Spleen (tissue), 11 donors: ENCODE measurements around the gene KCNJ3. TPM values are rescaled to one million over a fixed set of nuclear protein-coding genes. Genes with fewer than 3 reads are reported as not detected.
"Not testable (repeated sequence)": the region's sequence is repeated elsewhere in the genome, so short reads cannot be mapped to it uniquely, and the experiment has no call there.

ENCODE experiments used
- DNase-seq: peaks from one replicate; pipeline ENCODE4 v3.0.0-alpha.2; 2020
- H3K27ac ChIP-seq, 8 donors: fragments of 200-600 bp; sonication (generic) in 7 of 8; 1 replicate in 4 of 8; 2 replicates in 4 of 8; pipeline versions ENCODE4 v1.5.0 to v1.8.0; 2016 to 2021; ENCODE audit warnings: inconsistent platforms in 4 of 8, mild to moderate bottlenecking in 4 of 8, moderate library complexity in 1 of 8
- H3K27me3 ChIP-seq, 7 donors: fragments of 200-600 bp; sonication (generic) in 6 of 7; replicated peaks in 1 of 7; 1 replicate in 4 of 7; 2 replicates in 3 of 7; pipeline versions ENCODE4 v1.5.0 to v1.8.0; 2016 to 2021; ENCODE audit warnings: inconsistent platforms in 3 of 7, mild to moderate bottlenecking in 1 of 7
- H3K36me3 ChIP-seq, 6 donors: fragments of 200-600 bp; sonication (generic) in 5 of 6; 1 replicate in 4 of 6; 2 replicates in 2 of 6; pipeline versions ENCODE4 v1.5.0 to v1.8.0; 2016 to 2021; ENCODE audit warnings: inconsistent platforms in 2 of 6
- H3K4me1 ChIP-seq, 6 donors: fragments of 200-600 bp; sonication (generic) in 5 of 6; 1 replicate in 3 of 6; 2 replicates in 3 of 6; pipeline versions ENCODE4 v1.5.0 to v1.8.0; 2016 to 2021; ENCODE audit warnings: inconsistent platforms in 3 of 6
- H3K4me3 ChIP-seq, 8 donors: fragments of 200-600 bp; sonication (generic) in 7 of 8; 1 replicate in 4 of 8; 2 replicates in 4 of 8; pipeline versions ENCODE4 v1.5.0 to v1.8.0; 2016 to 2021; ENCODE audit warnings: inconsistent platforms in 4 of 8, mild to moderate bottlenecking in 4 of 8, moderate library complexity in 2 of 8
- H3K9me3 ChIP-seq, 8 donors: fragments of 200-600 bp; sonication (generic) in 7 of 8; 1 replicate in 4 of 8; 2 replicates in 4 of 8; pipeline versions ENCODE4 v1.5.0 to v1.8.0; 2016 to 2021; ENCODE audit warnings: inconsistent platforms in 4 of 8
- CTCF ChIP-seq, 11 experiments: fragments of 200-600 bp in 7 of 11; fragments of 450-650 bp in 4 of 11; sonication (generic) in 4 of 11; IDR thresholded peaks in 8 of 11; conservative IDR thresholded peaks in 3 of 11; 1 replicate in 7 of 11; 2 replicates in 4 of 11; pipeline versions ENCODE4 v1.4.0 to v1.8.0; 2016 to 2021; ENCODE audit warnings: antibody characterized with exemption in 11 of 11, inconsistent platforms in 4 of 11, mild to moderate bottlenecking in 1 of 11
- POLR2A ChIP-seq, 3 donors: fragments of 450-650 bp; IDR thresholded peaks; one replicate each; pipeline ENCODE4 v1.5.1; 2017; ENCODE audit warnings: antibody characterized with exemption in 3 of 3, mild to moderate bottlenecking in 1 of 3
- POLR2AphosphoS5 ChIP-seq, 3 donors: sonication (generic); formaldehyde crosslinking; IDR thresholded peaks; one replicate each; pipeline ENCODE4 v1.5.1; 2017; ENCODE audit warnings: antibody characterized with exemption in 3 of 3
- WGBS, 5 donors: extraction: QIAGEN DNeasy Blood & Tissue Kit in 3 of 5; methylation state at CpG; one replicate each; pipeline versions ENCODE4 v1.1.5 to v1.1.7; 2013 to 2018; 5-methylcytosine and 5-hydroxymethylcytosine counted together
- intact Hi-C: fragments of 100-400 bp; cut with DNase I; formaldehyde crosslinking; loops from one replicate; pipeline ENCODE4 v1.15.0; 2023; ENCODE audit warnings: low total_unique reads
- polyA plus RNA-seq, 3 donors: library from polyadenylated mRNA; stranded (reverse); fragments of 200-250 nt; gene quantifications; one replicate each; pipeline ENCODE4 v1.2.1, GENCODE V29; 2013
- total RNA-seq, 7 donors: library from RNA; depleted of rRNA in 3 of 7; stranded (reverse); fragments of >200 nt in 3 of 7; fragmentation: NEBNext Ultra II Directional in 4 of 7; extraction: Animal tissue kit (Norgen Biotek cat#: 25700) in 4 of 7; gene quantifications; one replicate each; pipeline versions ENCODE4 v1.1.0 to v1.2.1, GENCODE V29; 2016 to 2021
- donor health status: healthy with polysubstance abuse.
- donor health status: DM: no; HTN: no; CAD: no; lungs with moderate emphysema.
- donor health status: DM: no; HTN: no; CAD: no.
- donor health status: Bipolar disorder and iron deficiency.
- donor health status: healthy.
- donor health status: DM: no; HTN: no; CAD: no.
- donor health status: DM: yes; HTN: yes; CAD: no.

The KCNJ3 gene
- total and polyA plus RNA-seq, 10 donors = 0.12 to 2.4 (median 0.98) TPM

GRCh38 chr2:154849482-154849881, 151.0 kb downstream of the KCNJ3 start:
- no peak for TF ChIP-seq POLR2AphosphoS5 (IDR thresholded peaks at IDR 0.05)
- TF ChIP-seq POLR2A (IDR thresholded peaks at IDR 0.05) = no peak
- no peak for TF ChIP-seq CTCF (IDR thresholded peaks at IDR 0.05 in 8 of 11, conservative IDR thresholded peaks at IDR 0.05 in 3 of 11)
- Histone ChIP-seq H3K27ac (no peak overlapping the region), H3K27me3 (no peaks in the 10 kb centered on the region), H3K9me3 (peaks cover 0 to 6% (median 0%) of the 10 kb centered on the region in 8 donors), H3K36me3 (no peaks in the 10 kb centered on the region), H3K4me3 (no peak overlapping the region), H3K4me1 (no peaks in the 10 kb centered on the region)
- no peak for DNase-seq
- intact Hi-C loops = no loop called here
- WGBS, 5 donors = 82 to 90% (median 83%) methylated on average over 3 of the region's 3 CpGs

GRCh38 chr2:154850532-154850931, 152.0 kb downstream of the KCNJ3 start:
- Histone ChIP-seq H3K36me3 (no peaks in the 10 kb centered on the region), H3K4me3 (no peak overlapping the region), H3K9me3 (no peaks in the 10 kb centered on the region), H3K27ac (no peak overlapping the region), H3K27me3 (no peaks in the 10 kb centered on the region), H3K4me1 (no peaks in the 10 kb centered on the region)
- intact Hi-C loops = no loop called here
- no peak for TF ChIP-seq POLR2A (IDR thresholded peaks at IDR 0.05)
- TF ChIP-seq POLR2AphosphoS5 (IDR thresholded peaks at IDR 0.05) = no peak
- no peak for TF ChIP-seq CTCF (IDR thresholded peaks at IDR 0.05 in 8 of 11, conservative IDR thresholded peaks at IDR 0.05 in 3 of 11)
- no peak for DNase-seq

- H3K4me1 ChIP-seq = no peaks in the 10 kb centered on the region
- no peaks in the 10 kb centered on the region for H3K9me3 ChIP-seq
- no peak for DNase-seq
- H3K36me3 ChIP-seq = no peaks in the 10 kb centered on the region
- TF ChIP-seq POLR2A (IDR thresholded peaks at IDR 0.05) = no peak
- no peak for TF ChIP-seq CTCF (IDR thresholded peaks at IDR 0.05 in 8 of 11, conservative IDR thresholded peaks at IDR 0.05 in 3 of 11)
- no peak for TF ChIP-seq POLR2AphosphoS5 (IDR thresholded peaks at IDR 0.05)
- H3K27ac ChIP-seq = no peak overlapping the region
- H3K27me3 ChIP-seq = no peaks in the 10 kb centered on the region
- no peak overlapping the region for H3K4me3 ChIP-seq
- intact Hi-C loops = no loop called here
- WGBS, 5 donors = 89 to 94% (median 93%) methylated on average over 6 of the region's 6 CpGs
Observed at GRCh38 chr2:154855138-154855537, 156.6 kb downstream of the KCNJ3 start.

GRCh38 chr2:154867151-154867550, 168.7 kb downstream of the KCNJ3 start:
- H3K9me3 ChIP-seq, H3K4me3 ChIP-seq, H3K27me3 ChIP-seq, H3K4me1 ChIP-seq, H3K36me3 ChIP-seq, intact Hi-C loops, H3K27ac ChIP-seq, DNase-seq: not testable (repeated sequence)
- WGBS, 5 donors = 79 to 91% (median 86%) methylated on average over 4 of the region's 4 CpGs

- intact Hi-C loops = no loop called here
Observed at GRCh38 chr2:154875999-154876398, 177.5 kb downstream of the KCNJ3 start.

More at GRCh38 chr2:154875999-154876398, 177.5 kb downstream of the KCNJ3 start:
- Histone ChIP-seq H3K27ac (no peak overlapping the region), H3K36me3 (no peaks in the 10 kb centered on the region), H3K9me3 (no peaks in the 10 kb centered on the region), H3K4me3 (no peak overlapping the region), H3K4me1 (no peaks in the 10 kb centered on the region), H3K27me3 (no peaks in the 10 kb centered on the region)
- TF ChIP-seq POLR2AphosphoS5 (IDR thresholded peaks at IDR 0.05) (no peak), CTCF (IDR thresholded peaks at IDR 0.05 in 8 of 11, conservative IDR thresholded peaks at IDR 0.05 in 3 of 11) (no peak), POLR2A (IDR thresholded peaks at IDR 0.05) (no peak)
- no peak for DNase-seq
- WGBS, 5 donors = 84 to 97% (median 91%) methylated on average over 2 of the region's 2 CpGs
